Testis (tissue), 2 donors: Measurements from ENCODE around the gene TNS2.

Experiments
- CTCF ChIP-seq, 3 experiments: fragments of 450-650 bp in 2 of 3; fragments of 200-600 bp in 1 of 3; sonication (generic) in 1 of 3; IDR thresholded peaks; one replicate each; pipeline ENCODE4 v1.5.1; 2016 to 2019; ENCODE audit warnings: antibody characterized with exemption in 3 of 3, mild to moderate bottlenecking in 2 of 3, moderate library complexity in 1 of 3
- POLR2A ChIP-seq: fragments of 450-650 bp; IDR thresholded peaks from one replicate; pipeline ENCODE4 v1.6.1; 2017; ENCODE audit warnings: antibody characterized with exemption, mild to moderate bottlenecking, moderate library complexity

DNA sequence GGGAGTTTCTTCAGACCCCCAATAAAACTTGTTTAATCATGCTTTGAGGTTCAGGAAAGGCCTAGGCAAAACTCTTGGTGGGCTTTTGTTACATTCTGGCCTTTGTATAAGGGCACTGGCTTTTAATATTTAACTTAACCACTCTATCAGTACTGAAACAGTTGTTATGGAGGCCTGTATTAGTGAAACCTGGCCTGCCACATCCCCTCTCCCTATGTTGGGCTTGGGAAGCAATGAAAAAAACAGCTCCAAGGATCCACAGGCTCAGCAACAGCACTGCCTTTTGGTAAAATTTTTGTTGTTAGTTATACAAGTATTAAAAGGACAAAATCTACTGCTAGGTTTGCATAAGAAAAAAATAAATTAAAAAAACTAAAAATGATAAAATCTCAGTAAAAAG is 64.1 kb downstream of the TNS2 start:
- TF ChIP-seq CTCF (IDR thresholded peaks at IDR 0.05): no peak
- TF ChIP-seq POLR2A: no peak
